Activated effector memory CD4-positive, alpha-beta T cell treated with Interleukin-2 at 50 U/mL for 16 hours (primary cell): ENCODE results near the gene FAM98C.
"Not testable (repeated sequence)": the region's sequence is repeated elsewhere in the genome, so short reads cannot be mapped to it uniquely, and the experiment has no call there.

ENCODE experiments used
- DNase-seq: peaks from one replicate; pipeline ENCODE4 v3.0.0-alpha.2; 2020

FAM98C gene

GRCh38 chr19:38399537-38399936 lies 3.4 kb upstream of the FAM98C start:
- DNase-seq, result no peak

GRCh38 chr19:38400361-38400760 lies 2.5 kb upstream of the FAM98C start:
- DNase-seq, result no peak

GRCh38 chr19:38401148-38401547 lies 1.7 kb upstream of the FAM98C start:
- no peak for DNase-seq

GRCh38 chr19:38402623-38402966 lies 298 bp upstream of the FAM98C start:
- DNase-seq, result no peak

- DNase-seq, result no peak
Observed at GRCh38 chr19:38404858-38405257, 2.0 kb downstream of the FAM98C start.

GRCh38 chr19:38405276-38405675 lies 2.4 kb downstream of the FAM98C start:
- DNase-seq, result no peak

- DNase-seq, result no peak
Observed at GRCh38 chr19:38409631-38410133, 6.8 kb downstream of the FAM98C start.

- DNase-seq, result not testable (repeated sequence)
Observed at GRCh38 chr19:38410407-38410806, 7.5 kb downstream of the FAM98C start.

GRCh38 chr19:38411041-38411712 lies 8.3 kb downstream of the FAM98C start:
- no peak for DNase-seq

- not testable (repeated sequence) for DNase-seq
Observed at GRCh38 chr19:38411898-38412297, 9.0 kb downstream of the FAM98C start.

- DNase-seq, result no peak
Observed at GRCh38 chr19:38412491-38412890, 9.6 kb downstream of the FAM98C start.

GRCh38 chr19:38412961-38413360 lies 10.1 kb downstream of the FAM98C start:
- no peak for DNase-seq

- DNase-seq, result no peak
Observed at GRCh38 chr19:38413416-38413815, 10.5 kb downstream of the FAM98C start.

- DNase-seq, result no peak
Observed at GRCh38 chr19:38417146-38417543, 14.3 kb downstream of the FAM98C start.

- peak; percentile 34 for DNase-seq
Observed at GRCh38 chr19:38417544-38418506, 14.9 kb downstream of the FAM98C start.

- DNase-seq, result no peak
Observed at GRCh38 chr19:38420935-38421334, 18.0 kb downstream of the FAM98C start.

- DNase-seq, result no peak
Observed at GRCh38 chr19:38421856-38422255, 19.0 kb downstream of the FAM98C start.

GRCh38 chr19:38422438-38422837 lies 19.5 kb downstream of the FAM98C start:
- DNase-seq, result no peak

GRCh38 chr19:38424272-38424671 lies 21.4 kb downstream of the FAM98C start:
- no peak for DNase-seq

GRCh38 chr19:38425222-38425809 lies 22.4 kb downstream of the FAM98C start:
- no peak for DNase-seq

GRCh38 chr19:38425810-38426466 lies 23.0 kb downstream of the FAM98C start, which contains the start of gene RASGRP4:
RASGRP4 (minus strand) TSS chr19:38426219; CDS start chr19:38426091, 128 bp downstream.
- no peak for DNase-seq

- DNase-seq, result not testable (repeated sequence)
Observed at GRCh38 chr19:38427035-38427677, 24.3 kb downstream of the FAM98C start.
